ENCODE results near the gene CBFA2T3. TPM values are rescaled to one million over a fixed set of nuclear protein-coding genes. Genes with fewer than 3 reads are reported as not detected.

Gene CBFA2T3
- total RNA-seq, 1 experiment from 2014 or later, result 13.7 TPM

- POLR2A ChIA-PET, result no interaction called here
- intact Hi-C loops (cut with micrococcal nuclease; ENCODE audit: unreplicated experiment), result no loop called here
- H3K4me1 ChIP-seq (ENCODE audit: control insufficient read depth, insufficient read depth, low read length), result peaks cover 23% of the 10 kb centered on the region
- no TSS peak for BruUV-seq (replicated peaks)
- H3K4me3 ChIP-seq (ENCODE audit: low read depth in 2 of 2, low read length in 2 of 2), result no peak overlapping the region
- ATAC-seq (no peak), DNase-seq (ENCODE audit: low read depth, low spot score) (no peak)
- in situ Hi-C loops (cut with HindIII; ENCODE audit: low pct_unique_long_range_greater_than_20kb, low sequenced_read_pairs), result no loop called here
- CTCF ChIA-PET, result no interaction called here
- H3K27me3 ChIP-seq (ENCODE audit: control insufficient read depth, insufficient read depth, low read length), result no peaks in the 10 kb centered on the region
- TF ChIP-seq CTCF (IDR thresholded peaks at IDR 0.05) (no peak), SIN3A (IDR thresholded peaks at IDR 0.05; ENCODE audit: borderline replicate concordance, insufficient read depth, low read depth, low read length) (no peak), REST (IDR thresholded peaks at IDR 0.05; ENCODE audit: insufficient read depth in 1 of 2, low read depth in 2 of 2, low read length in 1 of 2) (no peak), POLR2AphosphoS5 (IDR thresholded peaks at IDR 0.05; ENCODE audit: low read depth, low read length) (no peak)
- no peak overlapping the region for H3K27ac ChIP-seq (ENCODE audit: low read length)
- no peaks in the 10 kb centered on the region for H3K36me3 ChIP-seq (ENCODE audit: control insufficient read depth, insufficient read depth, low read length)
- no peaks in the 10 kb centered on the region for H3K9me3 ChIP-seq (ENCODE audit: control insufficient read depth, insufficient read depth, low read depth, low read length)
Measured at GRCh38 chr16:88931373-88931900, 45.6 kb downstream of the CBFA2T3 start.

GRCh38 chr16:88930716-88931115 is 46.3 kb downstream of the CBFA2T3 start:
- Histone ChIP-seq H3K27me3 (ENCODE audit: control insufficient read depth, insufficient read depth, low read length) (no peaks in the 10 kb centered on the region), H3K4me3 (ENCODE audit: low read depth in 2 of 2, low read length in 2 of 2) (no peak overlapping the region), H3K36me3 (ENCODE audit: control insufficient read depth, insufficient read depth, low read length) (no peaks in the 10 kb centered on the region), H3K9me3 (ENCODE audit: control insufficient read depth, insufficient read depth, low read depth, low read length) (no peaks in the 10 kb centered on the region), H3K27ac (ENCODE audit: low read length) (no peak overlapping the region), H3K4me1 (ENCODE audit: control insufficient read depth, insufficient read depth, low read length) (peaks cover 30% of the 10 kb centered on the region)
- TF ChIP-seq POLR2AphosphoS5 (IDR thresholded peaks at IDR 0.05; ENCODE audit: low read depth, low read length) (no peak), REST (IDR thresholded peaks at IDR 0.05; ENCODE audit: insufficient read depth in 1 of 2, low read depth in 2 of 2, low read length in 1 of 2) (no peak), TCF7L2 (IDR thresholded peaks at IDR 0.05; ENCODE audit: low read depth, low read length) (no peak), CTCF (IDR thresholded peaks at IDR 0.05) (no peak), SIN3A (IDR thresholded peaks at IDR 0.05; ENCODE audit: borderline replicate concordance, insufficient read depth, low read depth, low read length) (no peak)
- POLR2A ChIA-PET, result no interaction called here
- intact Hi-C loops (cut with micrococcal nuclease; ENCODE audit: unreplicated experiment), result no loop called here
- no peak for ATAC-seq
- CTCF ChIA-PET, result no interaction called here
- no TSS peak for BruUV-seq (replicated peaks)
- DNase-seq (ENCODE audit: low read depth, low spot score), result no peak
- in situ Hi-C loops (cut with HindIII; ENCODE audit: low pct_unique_long_range_greater_than_20kb, low sequenced_read_pairs), result no loop called here
